ENCODE data around the gene DLGAP1. TPM values are rescaled to one million over a fixed set of nuclear protein-coding genes. Genes with fewer than 3 reads are reported as not detected.

DLGAP1 gene
- total RNA-seq, 4 donors from 2014 or later: 0.22 to 1.5 (median 0.56) TPM

GRCh38 chr18:3554811-3555427 is 900.2 kb downstream of the DLGAP1 start:
- TF ChIP-seq EP300 (IDR thresholded peaks at IDR 0.05) (no peak), POLR2A (IDR thresholded peaks at IDR 0.05) (no peak), POLR2AphosphoS5 (IDR thresholded peaks at IDR 0.05) (no peak)
- TF ChIP-seq, protein P1, sequence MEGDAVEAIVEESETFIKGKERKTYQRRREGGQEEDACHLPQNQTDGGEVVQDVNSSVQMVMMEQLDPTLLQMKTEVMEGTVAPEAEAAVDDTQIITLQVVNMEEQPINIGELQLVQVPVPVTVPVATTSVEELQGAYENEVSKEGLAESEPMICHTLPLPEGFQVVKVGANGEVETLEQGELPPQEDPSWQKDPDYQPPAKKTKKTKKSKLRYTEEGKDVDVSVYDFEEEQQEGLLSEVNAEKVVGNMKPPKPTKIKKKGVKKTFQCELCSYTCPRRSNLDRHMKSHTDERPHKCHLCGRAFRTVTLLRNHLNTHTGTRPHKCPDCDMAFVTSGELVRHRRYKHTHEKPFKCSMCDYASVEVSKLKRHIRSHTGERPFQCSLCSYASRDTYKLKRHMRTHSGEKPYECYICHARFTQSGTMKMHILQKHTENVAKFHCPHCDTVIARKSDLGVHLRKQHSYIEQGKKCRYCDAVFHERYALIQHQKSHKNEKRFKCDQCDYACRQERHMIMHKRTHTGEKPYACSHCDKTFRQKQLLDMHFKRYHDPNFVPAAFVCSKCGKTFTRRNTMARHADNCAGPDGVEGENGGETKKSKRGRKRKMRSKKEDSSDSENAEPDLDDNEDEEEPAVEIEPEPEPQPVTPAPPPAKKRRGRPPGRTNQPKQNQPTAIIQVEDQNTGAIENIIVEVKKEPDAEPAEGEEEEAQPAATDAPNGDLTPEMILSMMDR (IDR thresholded peaks at IDR 0.05): no peak
- WGBS, 2 donors (ENCODE audit: low coverage in 1 of 2): 47 to 57% methylated on average over 2 of the region's 2 CpGs
- H3K27me3 ChIP-seq: peaks cover 4% of the 10 kb centered on the region
- no peaks in the 10 kb centered on the region for H3K36me3 ChIP-seq
- no peak overlapping the region for H3K27ac ChIP-seq
- H3K4me3 ChIP-seq: no peak overlapping the region
- no peaks in the 10 kb centered on the region for H3K4me1 ChIP-seq
- ATAC-seq: no peak
- no peaks in the 10 kb centered on the region for H3K9me3 ChIP-seq

GRCh38 chr18:3554091-3554601 is 901.0 kb downstream of the DLGAP1 start:
- WGBS, 2 donors (ENCODE audit: low coverage in 1 of 2): 17 to 42% methylated on average over 4 to 9 of the region's 9 CpGs
- no peak for ATAC-seq

GRCh38 chr18:3552305-3552704 is 902.8 kb downstream of the DLGAP1 start:
- Histone ChIP-seq H3K27ac (no peak overlapping the region), H3K9me3 (no peaks in the 10 kb centered on the region), H3K4me1 (no peaks in the 10 kb centered on the region), H3K4me3 (no peak overlapping the region), H3K36me3 (no peaks in the 10 kb centered on the region), H3K27me3 (peaks cover 4% of the 10 kb centered on the region)
- no peak for TF ChIP-seq POLR2AphosphoS5 (IDR thresholded peaks at IDR 0.05)
- TF ChIP-seq EP300 (IDR thresholded peaks at IDR 0.05): no peak
- no peak for TF ChIP-seq POLR2A (IDR thresholded peaks at IDR 0.05)
- TF ChIP-seq, protein P1 (IDR thresholded peaks at IDR 0.05): no peak
- 82% methylated on average over 2 of the region's 3 CpGs; no CpG with 5 or more reads in 1 of the 2 donors for WGBS, 2 donors (ENCODE audit: low coverage in 1 of 2)
- ATAC-seq: no peak

More at GRCh38 chr18:3554091-3554601, 901.0 kb downstream of the DLGAP1 start:
- no peaks in the 10 kb centered on the region for H3K4me1 ChIP-seq
- H3K9me3 ChIP-seq: no peaks in the 10 kb centered on the region
- no peak overlapping the region for H3K27ac ChIP-seq
- TF ChIP-seq POLR2AphosphoS5 (IDR thresholded peaks at IDR 0.05) (no peak), POLR2A (IDR thresholded peaks at IDR 0.05) (no peak), EP300 (IDR thresholded peaks at IDR 0.05) (no peak)
- TF ChIP-seq, protein P1 (IDR thresholded peaks at IDR 0.05): no peak
- no peaks in the 10 kb centered on the region for H3K36me3 ChIP-seq
- H3K27me3 ChIP-seq: peaks cover 4% of the 10 kb centered on the region
- H3K4me3 ChIP-seq: no peak overlapping the region

DNA sequence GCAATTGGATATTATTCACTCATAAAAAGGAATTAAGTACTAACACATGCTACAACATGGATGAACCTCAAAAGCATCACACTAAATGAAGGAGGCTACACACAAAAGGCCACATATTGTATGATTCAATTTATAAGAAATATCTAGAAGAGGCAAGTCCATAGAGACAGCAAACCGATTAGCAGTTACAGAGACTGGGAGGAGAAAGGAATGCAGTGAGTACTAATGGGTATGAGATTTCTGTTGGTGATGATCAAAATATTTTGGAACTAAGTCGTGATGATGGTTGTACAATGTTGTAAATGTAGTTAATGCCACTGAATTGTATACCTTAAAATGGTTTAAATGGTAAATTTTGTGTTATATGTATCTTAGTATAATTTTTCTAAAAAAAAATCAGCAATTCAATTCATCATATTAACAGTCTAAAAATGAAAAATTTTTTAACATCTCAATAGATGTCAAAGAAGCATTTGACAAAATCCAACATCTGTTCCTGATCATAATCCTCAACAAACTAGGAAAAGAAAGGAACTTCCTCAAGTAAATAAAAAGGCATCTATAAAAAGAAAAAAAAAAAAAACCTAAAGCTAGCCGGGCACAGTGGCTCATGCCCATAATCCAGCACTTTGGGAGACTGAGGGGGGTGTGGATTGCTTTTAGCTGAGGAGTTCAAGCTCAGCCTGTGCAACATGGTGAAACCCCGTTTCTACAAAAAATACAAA is 907.1 kb downstream of the DLGAP1 start:
- ATAC-seq: no peak
- H3K36me3 ChIP-seq: no peaks in the 10 kb centered on the region
- H3K9me3 ChIP-seq: no peaks in the 10 kb centered on the region
- TF ChIP-seq EP300 (IDR thresholded peaks at IDR 0.05) (no peak), POLR2A (IDR thresholded peaks at IDR 0.05) (no peak), POLR2AphosphoS5 (IDR thresholded peaks at IDR 0.05) (no peak)
- TF ChIP-seq, protein P1 (IDR thresholded peaks at IDR 0.05): no peak
- H3K27me3 ChIP-seq: no peaks in the 10 kb centered on the region
- no peak overlapping the region for H3K4me3 ChIP-seq
- no peak overlapping the region for H3K27ac ChIP-seq
- 68 to 73% methylated on average over 4 of the region's 4 CpGs for WGBS, 2 donors (ENCODE audit: low coverage in 1 of 2)
- H3K4me1 ChIP-seq: no peaks in the 10 kb centered on the region

Measured in gastroesophageal sphincter (tissue), 4 donors.